Kidney glomerular epithelial cell (primary cell): Measurements from ENCODE around the gene TWNK.
"Not testable (repeated sequence)": the region's sequence is repeated elsewhere in the genome, so short reads cannot be mapped to it uniquely, and the experiment has no call there.

Experiments
- DNase-seq: peaks from one replicate; lab custom pipeline; 2025; lab: John Stamatoyannopoulos, UW

The TWNK gene

GRCh38 chr10:101030496-101031127 lies 43.3 kb downstream of the TWNK start:
- no peak for DNase-seq

GRCh38 chr10:101031128-101031795 lies 43.9 kb downstream of the TWNK start, which contains the start of the genes PDZD7 and SFXN3:
PDZD7 (minus strand) TSS chr10:101031129; CDS start chr10:101030219, 910 bp downstream.
SFXN3 (plus strand) TSS chr10:101031234; CDS start chr10:101034695, 3,461 bp downstream.
- DNase-seq: peak; percentile 91

- peak; percentile 62 for DNase-seq
Observed at GRCh38 chr10:101031796-101032636, 44.7 kb downstream of the TWNK start.

GRCh38 chr10:101032637-101033224 lies 45.4 kb downstream of the TWNK start:
- DNase-seq: peak; percentile 74

- no peak for DNase-seq
Observed at GRCh38 chr10:101033276-101033675, 45.9 kb downstream of the TWNK start.

GRCh38 chr10:101034404-101034803 lies 47.1 kb downstream of the TWNK start:
- DNase-seq: not testable (repeated sequence)

GRCh38 chr10:101035314-101035713 lies 48.0 kb downstream of the TWNK start:
- no peak for DNase-seq

- DNase-seq: no peak
Observed at GRCh38 chr10:101035916-101036702, 48.8 kb downstream of the TWNK start.

GRCh38 chr10:101036726-101037125 lies 49.4 kb downstream of the TWNK start:
- DNase-seq: no peak

GRCh38 chr10:101038484-101038883 lies 51.1 kb downstream of the TWNK start:
- DNase-seq: no peak

GRCh38 chr10:101040061-101040460 lies 52.7 kb downstream of the TWNK start:
- DNase-seq: no peak

GRCh38 chr10:101040851-101041250 lies 53.5 kb downstream of the TWNK start:
- DNase-seq: no peak

- DNase-seq: peak; percentile 56
Observed at GRCh38 chr10:101041252-101041761, 54.0 kb downstream of the TWNK start.

- DNase-seq: no peak
Observed at GRCh38 chr10:101042118-101042517, 54.8 kb downstream of the TWNK start.

- DNase-seq: peak; percentile 95
Observed at GRCh38 chr10:101042667-101043362, 55.5 kb downstream of the TWNK start.

GRCh38 chr10:101043363-101043707 lies 56.0 kb downstream of the TWNK start:
- no peak for DNase-seq
